Tibial artery (tissue), 4 donors: ENCODE measurements around the gene GMCL2.
A peak's percentile ranks its signal among the peaks of the same experiment; 100 is the strongest.

Experiments
- DNase-seq, 2 donors: peaks; one replicate each; pipeline ENCODE4 v3.0.0-alpha.2; 2019
- H3K27ac ChIP-seq, 2 donors: fragments of 200-600 bp; sonication (generic) in 1 of 2; 1 replicate in 1 of 2; 2 replicates in 1 of 2; pipeline ENCODE4 v1.5.1; 2018 to 2019; ENCODE audit warnings: mild to moderate bottlenecking in 1 of 2
- H3K27me3 ChIP-seq, 2 donors: fragments of 200-600 bp; sonication (generic) in 1 of 2; one replicate each; pipeline versions ENCODE4 v1.5.1 to v1.6.0; 2016 to 2019
- H3K36me3 ChIP-seq, 3 donors: fragments of 200-600 bp; sonication (generic) in 2 of 3; one replicate each; pipeline ENCODE4 v1.5.1; 2016 to 2019; ENCODE audit warnings: mild to moderate bottlenecking in 2 of 3
- H3K4me1 ChIP-seq, 4 donors: fragments of 200-600 bp; sonication (generic) in 2 of 4; 1 replicate in 3 of 4; 2 replicates in 1 of 4; pipeline ENCODE4 v1.5.1; 2016 to 2019
- H3K4me3 ChIP-seq, 2 donors: fragments of 200-600 bp; sonication (generic) in 1 of 2; 1 replicate in 1 of 2; 2 replicates in 1 of 2; pipeline ENCODE4 v1.5.1; 2018 to 2019; ENCODE audit warnings: mild to moderate bottlenecking in 2 of 2
- H3K9me3 ChIP-seq, 3 donors: fragments of 200-600 bp; sonication (generic) in 1 of 3; one replicate each; pipeline ENCODE4 v1.5.1; 2016 to 2019
- CTCF ChIP-seq, 2 experiments: fragments of 200-600 bp in 1 of 2; fragments of 450-650 bp in 1 of 2; IDR thresholded peaks; one replicate each; pipeline ENCODE4 v1.5.1; 2017 to 2019; ENCODE audit warnings: antibody characterized with exemption in 2 of 2, mild to moderate bottlenecking in 1 of 2, moderate library complexity in 1 of 2
- intact Hi-C: fragments of 100-400 bp; cut with DNase I; formaldehyde crosslinking; loops from one replicate; pipeline ENCODE4 v1.15.0; 2023; ENCODE audit warnings: low total_unique reads

The GMCL2 gene

GRCh38 chr5:178160176-178160575, 27.0 kb downstream of the GMCL2 start:
- DNase-seq: no peak
- no peak overlapping the region for H3K4me3 ChIP-seq
- no peaks in the 10 kb centered on the region for H3K36me3 ChIP-seq
- intact Hi-C loops: no loop called here
- TF ChIP-seq CTCF (IDR thresholded peaks at IDR 0.05): no peak
- H3K27ac ChIP-seq: no peak overlapping the region
- no peaks in the 10 kb centered on the region for H3K9me3 ChIP-seq
- H3K27me3 ChIP-seq: peaks cover 0 to 33% of the 10 kb centered on the region in 2 donors
- peaks cover 0 to 8% (median 6%) of the 10 kb centered on the region in 4 donors for H3K4me1 ChIP-seq

GRCh38 chr5:178155065-178155464, 32.1 kb downstream of the GMCL2 start:
- no peak overlapping the region for H3K27ac ChIP-seq
- H3K4me3 ChIP-seq: no peak overlapping the region
- H3K9me3 ChIP-seq: no peaks in the 10 kb centered on the region
- intact Hi-C loops: loop anchor here (2.0 to 10.0 kb wide), 2 partner anchors 50 to 560 kb away; partner anchors contain the start of genes HNRNPAB and TMED9
- peaks cover 0 to 15% (median 5%) of the 10 kb centered on the region in 3 donors for H3K36me3 ChIP-seq
- TF ChIP-seq CTCF (IDR thresholded peaks at IDR 0.05): no peak
- H3K27me3 ChIP-seq: no peaks in the 10 kb centered on the region
- H3K4me1 ChIP-seq: peaks cover 0 to 25% (median 17%) of the 10 kb centered on the region in 4 donors
- no peak for DNase-seq

- TF ChIP-seq CTCF (IDR thresholded peaks at IDR 0.05): no peak
- H3K4me3 ChIP-seq: peak within 1 kb of the TSS; percentile 69 to 75
- H3K27ac ChIP-seq: peak within 1 kb of the TSS; percentile 76
- intact Hi-C loops: loop anchor here (2.0 to 10.0 kb wide), 3 partner anchors 51 to 869 kb away; partner anchors contain the start of genes HNRNPAB, TMED9 and ZNF879
- H3K4me1 ChIP-seq: peaks cover 0 to 25% (median 17%) of the 10 kb centered on the region in 4 donors
- H3K27me3 ChIP-seq: no peaks in the 10 kb centered on the region
- peaks cover 2 to 28% (median 17%) of the 10 kb centered on the region in 3 donors for H3K36me3 ChIP-seq
- DNase-seq: peak; percentile 98 to 99
- H3K9me3 ChIP-seq: no peaks in the 10 kb centered on the region
Observed at GRCh38 chr5:178153530-178154340, 33.4 kb downstream of the GMCL2 start, which contains the start of gene NHP2. NHP2 (minus strand) TSS chr5:178153885; CDS start chr5:178153817, 68 bp downstream.

- Histone ChIP-seq H3K9me3 (no peaks in the 10 kb centered on the region), H3K4me1 (peaks cover 0 to 25% (median 17%) of the 10 kb centered on the region in 4 donors), H3K27me3 (no peaks in the 10 kb centered on the region), H3K36me3 (peaks cover 11 to 38% (median 26%) of the 10 kb centered on the region in 3 donors), H3K4me3 (peak overlapping the region; percentile 69 to 75), H3K27ac (peak overlapping the region; percentile 76)
- no peak for DNase-seq
- TF ChIP-seq CTCF (IDR thresholded peaks at IDR 0.05): no peak
- intact Hi-C loops: loop anchor here (5.0 to 10.0 kb wide), 2 partner anchors 558 to 870 kb away; partner anchors contain the start of genes TMED9 and ZNF879
Observed at GRCh38 chr5:178152491-178153444, 34.4 kb downstream of the GMCL2 start.
